Mammary epithelial cell (primary cell): ENCODE results near the gene PTPN11.

Experiments used
- EZH2 ChIP-seq: IDR thresholded peaks from 2 replicates; pipeline ENCODE4 v1.6.1; 2012; ENCODE audit warnings: low read length, inconsistent platforms, borderline replicate concordance
- TF ChIP-seq, protein P1 (sequence below), 2 donors: IDR thresholded peaks in 1 of 2; conservative IDR thresholded peaks in 1 of 2; 2 replicates each; pipeline ENCODE4 v1.5.1; 2011 to 2012; ENCODE audit warnings: inconsistent platforms in 2 of 2, low read length in 2 of 2, mild to moderate bottlenecking in 2 of 2, control low read depth in 1 of 2, low read depth in 1 of 2; ENCODE audit not compliant: insufficient read depth in 1 of 2; ENCODE audit errors: extremely low read depth in 1 of 2

DNA sequence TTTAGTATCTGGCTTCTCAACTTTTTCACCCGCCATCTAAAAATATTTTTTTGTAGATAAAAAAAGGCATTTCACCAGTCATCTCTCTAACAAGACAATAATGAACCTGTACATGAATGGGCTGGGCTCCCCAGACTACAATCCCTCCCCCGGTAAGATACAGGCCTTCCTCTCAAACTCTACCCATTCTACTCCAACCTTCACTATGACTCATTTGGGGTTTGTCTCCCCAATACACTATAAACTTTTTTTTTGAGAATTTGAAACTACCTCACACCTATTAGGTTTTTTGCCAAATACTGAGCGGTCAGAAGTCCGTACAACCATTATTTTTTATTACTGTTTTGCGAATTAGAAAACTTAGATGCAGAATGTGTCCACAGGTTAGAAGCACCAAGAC lies 10.1 kb upstream of the PTPN11 start:
- TF ChIP-seq, protein P1, sequence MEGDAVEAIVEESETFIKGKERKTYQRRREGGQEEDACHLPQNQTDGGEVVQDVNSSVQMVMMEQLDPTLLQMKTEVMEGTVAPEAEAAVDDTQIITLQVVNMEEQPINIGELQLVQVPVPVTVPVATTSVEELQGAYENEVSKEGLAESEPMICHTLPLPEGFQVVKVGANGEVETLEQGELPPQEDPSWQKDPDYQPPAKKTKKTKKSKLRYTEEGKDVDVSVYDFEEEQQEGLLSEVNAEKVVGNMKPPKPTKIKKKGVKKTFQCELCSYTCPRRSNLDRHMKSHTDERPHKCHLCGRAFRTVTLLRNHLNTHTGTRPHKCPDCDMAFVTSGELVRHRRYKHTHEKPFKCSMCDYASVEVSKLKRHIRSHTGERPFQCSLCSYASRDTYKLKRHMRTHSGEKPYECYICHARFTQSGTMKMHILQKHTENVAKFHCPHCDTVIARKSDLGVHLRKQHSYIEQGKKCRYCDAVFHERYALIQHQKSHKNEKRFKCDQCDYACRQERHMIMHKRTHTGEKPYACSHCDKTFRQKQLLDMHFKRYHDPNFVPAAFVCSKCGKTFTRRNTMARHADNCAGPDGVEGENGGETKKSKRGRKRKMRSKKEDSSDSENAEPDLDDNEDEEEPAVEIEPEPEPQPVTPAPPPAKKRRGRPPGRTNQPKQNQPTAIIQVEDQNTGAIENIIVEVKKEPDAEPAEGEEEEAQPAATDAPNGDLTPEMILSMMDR (conservative IDR thresholded peaks at IDR 0.05 in 1 of 2, IDR thresholded peaks at IDR 0.05 in 1 of 2; ENCODE audit: extremely low read depth in 1 of 2, insufficient read depth in 1 of 2, low read depth in 1 of 2, low read length in 2 of 2) = no peak
- no peak for TF ChIP-seq EZH2
